ENCODE measurements around the gene GNB2.

The GNB2 gene

GRCh38 chr7:100688326-100688860 lies 14.9 kb downstream of the GNB2 start:
- H3K27ac ChIP-seq: no peak overlapping the region
- TF ChIP-seq CTCF (IDR thresholded peaks at IDR 0.05) (no peak), ZFX (IDR thresholded peaks at IDR 0.05; ENCODE audit: borderline replicate concordance) (no peak)

GRCh38 chr7:100689230-100690135 lies 15.9 kb downstream of the GNB2 start:
- TF ChIP-seq ZFX (IDR thresholded peaks at IDR 0.05; ENCODE audit: borderline replicate concordance): no peak
- TF ChIP-seq CTCF (IDR thresholded peaks at IDR 0.05): no peak
- H3K27ac ChIP-seq: no peak overlapping the region

GRCh38 chr7:100691676-100692577 lies 18.4 kb downstream of the GNB2 start:
- peak overlapping the region; percentile 81 for H3K27ac ChIP-seq
- TF ChIP-seq ZFX (IDR thresholded peaks at IDR 0.05; ENCODE audit: borderline replicate concordance) (no peak), CTCF (IDR thresholded peaks at IDR 0.05) (peak; percentile 98)

GRCh38 chr7:100692578-100692961 lies 19.0 kb downstream of the GNB2 start:
- H3K27ac ChIP-seq: peak overlapping the region; percentile 81
- TF ChIP-seq CTCF (IDR thresholded peaks at IDR 0.05) (no peak), ZFX (IDR thresholded peaks at IDR 0.05; ENCODE audit: borderline replicate concordance) (no peak)

GRCh38 chr7:100693312-100694097 lies 20.0 kb downstream of the GNB2 start:
- TF ChIP-seq CTCF (IDR thresholded peaks at IDR 0.05): no peak
- TF ChIP-seq ZFX (IDR thresholded peaks at IDR 0.05; ENCODE audit: borderline replicate concordance): no peak
- peak overlapping the region; percentile 81 for H3K27ac ChIP-seq

- H3K27ac ChIP-seq: peak within 1 kb of the TSS; percentile 81
- no peak for TF ChIP-seq CTCF (IDR thresholded peaks at IDR 0.05)
- TF ChIP-seq ZFX (IDR thresholded peaks at IDR 0.05; ENCODE audit: borderline replicate concordance): no peak
Measured at GRCh38 chr7:100694098-100694745, 20.7 kb downstream of the GNB2 start, which contains the start of gene GIGYF1. Gene GIGYF1 (minus strand): TSS chr7:100694250. CDS start chr7:100688238, 6,012 bp downstream.
